Measurements from ENCODE around the gene RRBP1.

Gene RRBP1

DNA sequence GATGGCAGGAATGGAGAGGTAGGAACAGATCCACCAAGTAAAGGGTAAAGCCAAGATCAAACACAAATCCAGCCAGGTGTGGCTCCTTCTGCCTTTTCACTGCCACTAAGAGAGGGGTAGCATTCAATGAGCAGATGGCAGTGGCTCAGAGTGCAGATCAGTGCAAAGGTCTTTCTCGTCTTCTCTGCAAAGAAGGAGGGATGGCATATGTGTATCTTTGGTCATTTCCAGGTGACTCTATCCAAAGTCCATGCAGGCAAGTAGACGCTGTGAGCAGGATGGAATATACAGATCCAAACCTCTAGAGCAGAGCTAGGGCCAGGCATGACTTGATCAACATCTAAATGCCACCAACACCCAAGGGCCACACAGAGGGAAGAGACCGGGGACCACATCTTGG lies 24.6 kb upstream of the RRBP1 start:
- TF ChIP-seq, protein P1, sequence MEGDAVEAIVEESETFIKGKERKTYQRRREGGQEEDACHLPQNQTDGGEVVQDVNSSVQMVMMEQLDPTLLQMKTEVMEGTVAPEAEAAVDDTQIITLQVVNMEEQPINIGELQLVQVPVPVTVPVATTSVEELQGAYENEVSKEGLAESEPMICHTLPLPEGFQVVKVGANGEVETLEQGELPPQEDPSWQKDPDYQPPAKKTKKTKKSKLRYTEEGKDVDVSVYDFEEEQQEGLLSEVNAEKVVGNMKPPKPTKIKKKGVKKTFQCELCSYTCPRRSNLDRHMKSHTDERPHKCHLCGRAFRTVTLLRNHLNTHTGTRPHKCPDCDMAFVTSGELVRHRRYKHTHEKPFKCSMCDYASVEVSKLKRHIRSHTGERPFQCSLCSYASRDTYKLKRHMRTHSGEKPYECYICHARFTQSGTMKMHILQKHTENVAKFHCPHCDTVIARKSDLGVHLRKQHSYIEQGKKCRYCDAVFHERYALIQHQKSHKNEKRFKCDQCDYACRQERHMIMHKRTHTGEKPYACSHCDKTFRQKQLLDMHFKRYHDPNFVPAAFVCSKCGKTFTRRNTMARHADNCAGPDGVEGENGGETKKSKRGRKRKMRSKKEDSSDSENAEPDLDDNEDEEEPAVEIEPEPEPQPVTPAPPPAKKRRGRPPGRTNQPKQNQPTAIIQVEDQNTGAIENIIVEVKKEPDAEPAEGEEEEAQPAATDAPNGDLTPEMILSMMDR (IDR thresholded peaks at IDR 0.05; ENCODE audit: extremely low read depth, missing control alignments), result no peak
- no peak for DNase-seq (ENCODE audit: low spot score)

DNA sequence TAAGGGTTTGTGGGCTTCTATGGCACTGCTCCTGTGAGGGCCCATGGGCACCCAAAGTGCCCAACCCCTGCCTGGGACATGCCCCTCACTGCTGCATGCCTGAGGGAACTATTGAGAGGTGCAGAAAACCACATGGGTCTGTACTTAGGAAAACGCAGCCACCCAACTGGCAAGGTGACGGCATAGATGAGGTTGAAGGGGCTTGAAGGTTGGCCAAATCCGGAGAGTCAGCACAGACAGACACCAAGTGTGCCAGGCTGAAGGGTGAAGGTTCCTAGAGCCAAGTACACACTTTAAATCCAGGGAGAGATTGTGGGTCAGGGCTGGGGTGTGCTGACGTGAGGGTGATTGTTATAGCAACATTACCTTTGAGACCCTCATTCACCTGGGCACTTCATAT lies 23.9 kb upstream of the RRBP1 start:
- DNase-seq (ENCODE audit: low spot score), result no peak
- TF ChIP-seq, protein P1 (IDR thresholded peaks at IDR 0.05; ENCODE audit: extremely low read depth, missing control alignments), result no peak

DNA sequence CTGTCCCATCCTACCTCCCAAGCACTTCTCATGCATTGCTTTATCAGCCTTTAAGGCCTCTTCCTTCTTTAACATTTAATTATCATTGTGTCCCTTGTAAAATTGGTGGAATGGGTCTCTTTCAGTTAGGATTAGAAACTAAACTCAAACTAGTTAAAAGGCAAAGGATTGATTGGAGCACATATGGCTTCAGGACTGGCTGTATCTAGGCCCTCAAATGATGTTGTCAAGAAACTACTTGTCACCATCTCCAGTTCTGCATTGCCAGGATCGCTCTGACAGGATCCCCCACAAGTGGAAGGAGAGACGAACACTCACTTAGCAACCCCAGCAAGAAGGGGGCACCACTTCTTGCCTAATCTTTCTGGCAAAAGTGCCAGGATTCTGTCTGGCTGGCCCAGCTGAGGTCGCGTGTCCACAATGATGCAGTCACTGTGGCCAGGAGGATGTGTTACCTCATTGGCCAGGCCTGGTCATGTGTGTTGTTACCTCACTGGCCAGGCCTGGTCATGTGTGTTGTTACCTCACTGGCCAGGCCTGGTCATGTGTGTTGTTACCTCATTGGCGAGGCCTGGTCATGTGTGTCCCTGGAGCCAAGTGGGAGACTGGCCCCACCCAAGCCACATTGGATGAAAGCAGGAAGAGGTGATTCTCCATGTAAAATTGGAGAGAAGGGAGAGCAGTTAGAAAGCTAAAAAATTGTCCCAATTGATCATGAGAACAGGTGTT lies 22.7 kb upstream of the RRBP1 start:
- TF ChIP-seq, protein P1 (IDR thresholded peaks at IDR 0.05; ENCODE audit: extremely low read depth, missing control alignments), result no peak
- DNase-seq (ENCODE audit: low spot score), result no peak

DNA sequence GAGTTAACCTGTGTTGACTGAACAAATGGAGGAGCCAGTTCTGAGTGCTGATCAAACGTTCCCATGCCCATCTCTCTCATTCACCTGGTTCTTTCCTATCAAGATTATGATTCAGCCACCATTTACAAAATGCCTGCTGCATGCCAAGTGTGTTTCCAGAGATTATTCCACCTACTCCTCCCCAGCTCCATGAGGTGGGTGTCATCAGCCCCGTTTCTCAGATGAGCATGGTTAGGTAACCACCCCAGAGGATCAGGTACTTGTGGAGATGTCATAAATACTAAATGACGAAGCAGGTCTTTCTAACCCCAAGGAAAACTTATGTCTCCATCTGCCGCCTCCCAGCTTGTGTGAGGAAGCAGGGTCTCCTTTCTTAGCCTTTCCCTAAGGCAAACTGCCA lies 19.8 kb upstream of the RRBP1 start:
- TF ChIP-seq, protein P1 (IDR thresholded peaks at IDR 0.05; ENCODE audit: extremely low read depth, missing control alignments), result no peak
- DNase-seq (ENCODE audit: low spot score), result no peak

DNA sequence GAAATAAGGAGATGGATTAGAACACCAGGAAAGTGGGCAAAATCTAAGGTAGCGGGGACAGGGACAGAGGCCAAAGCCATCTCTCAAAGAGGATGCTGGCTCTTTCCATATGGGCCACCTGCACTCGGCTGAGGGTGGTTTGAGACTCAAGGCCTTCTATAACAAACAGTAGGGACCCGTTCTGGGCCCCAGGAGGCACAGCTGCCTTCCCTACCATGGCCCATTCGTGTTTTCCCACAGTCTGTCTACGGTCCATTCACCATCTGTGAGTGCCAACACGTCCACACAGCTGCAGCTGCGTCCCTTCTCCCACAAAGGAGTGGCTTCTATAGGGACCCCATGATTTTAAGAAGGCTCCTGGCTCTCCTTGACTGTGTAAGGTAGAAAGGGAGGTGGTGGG lies 18.6 kb upstream of the RRBP1 start:
- TF ChIP-seq, protein P1 (IDR thresholded peaks at IDR 0.05; ENCODE audit: extremely low read depth, missing control alignments), result no peak
- DNase-seq (ENCODE audit: low spot score), result no peak

DNA sequence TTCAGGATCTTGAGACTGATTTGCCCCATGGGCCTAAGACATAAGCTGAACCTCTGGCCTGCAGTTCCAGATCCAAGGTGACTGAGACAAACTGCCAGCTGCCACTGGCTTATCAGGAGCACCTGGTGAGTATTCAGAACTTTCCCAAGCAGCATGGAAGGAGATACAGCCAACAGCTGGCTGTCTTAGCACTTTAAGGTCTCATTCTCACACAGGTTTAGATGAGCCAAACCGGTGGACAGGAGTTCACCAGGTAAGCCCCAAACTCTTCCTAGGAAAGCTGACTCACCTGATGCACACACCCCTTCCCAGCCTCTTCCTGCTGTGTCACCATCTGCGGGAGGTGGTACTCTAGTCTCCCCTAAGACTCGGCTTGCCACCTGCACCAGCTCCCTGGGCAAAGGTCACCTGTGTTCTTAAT lies 17.9 kb upstream of the RRBP1 start, which contains the start of gene BANF2:
Gene BANF2, plus strand, starts transcription at position 36 of the 421 bp plus-strand sequence. CDS start 25,060 bp downstream, outside the sequence.
- TF ChIP-seq, protein P1 (IDR thresholded peaks at IDR 0.05; ENCODE audit: extremely low read depth, missing control alignments), result no peak
- DNase-seq (ENCODE audit: low spot score), result no peak

DNA sequence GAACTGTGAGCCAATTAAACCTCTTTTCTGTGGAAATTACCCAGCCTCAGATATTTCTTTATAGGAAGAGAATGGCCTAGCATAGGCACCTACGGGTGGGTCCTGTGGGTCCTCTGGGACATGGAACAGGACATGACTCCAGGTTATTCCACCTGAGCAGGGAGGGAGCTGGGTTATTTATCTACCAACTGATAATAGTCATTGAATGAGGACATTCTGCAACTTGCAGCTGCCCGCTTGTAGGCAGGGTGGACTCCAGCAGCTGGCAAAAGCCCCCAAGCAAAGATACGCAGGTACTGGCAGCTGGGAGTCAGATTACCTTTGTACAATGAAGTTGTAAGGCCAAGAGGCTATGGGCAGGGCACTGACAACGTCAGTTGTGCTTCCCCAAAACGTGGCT lies 16.3 kb upstream of the RRBP1 start:
- TF ChIP-seq, protein P1 (IDR thresholded peaks at IDR 0.05; ENCODE audit: extremely low read depth, missing control alignments), result no peak
- DNase-seq (ENCODE audit: low spot score), result no peak
